HL-60 (cell line): ENCODE data around the gene XRCC4.

Experiments
- DNase-seq, 2 experiments: peaks; one replicate each; pipeline ENCODE4 v3.0.0-alpha.2; 2010 to 2020; ENCODE audit warnings: low read depth in 1 of 2, low spot score in 1 of 2
- H3K27ac ChIP-seq: fragments of 250-450 bp; sonication (Bioruptor Pico); replicated peaks from 2 replicates; pipeline ENCODE4 v1.5.1; 2020; ENCODE audit warnings: mild to moderate bottlenecking, moderate library complexity
- H3K27me3 ChIP-seq: fragments of 250-450 bp; sonication (Bioruptor Pico); 2 replicates; pipeline ENCODE4 v1.5.1; 2021; ENCODE audit warnings: mild to moderate bottlenecking, moderate library complexity; ENCODE audit not compliant: insufficient read depth, poor library complexity, severe bottlenecking
- H3K4me3 ChIP-seq: replicated peaks from 2 replicates; pipeline ENCODE4 v1.5.1; 2011; ENCODE audit warnings: mild to moderate bottlenecking, control low read depth, low read length; ENCODE audit not compliant: insufficient read depth
- CTCF ChIP-seq: IDR thresholded peaks from one replicate; pipeline ENCODE4 v1.5.1; 2011; ENCODE audit warnings: low read length, control low read depth, inconsistent platforms; ENCODE audit not compliant: insufficient read depth
- GABPA ChIP-seq: IDR thresholded peaks from 2 replicates; pipeline ENCODE4 v1.6.1; 2012; ENCODE audit warnings: low read depth
- POLR2AphosphoS5 ChIP-seq: IDR thresholded peaks from 2 replicates; pipeline ENCODE4 v1.6.1; 2012; ENCODE audit warnings: low read depth
- REST ChIP-seq: IDR thresholded peaks from 2 replicates; pipeline ENCODE4 v1.6.1; 2012; ENCODE audit warnings: low read depth; ENCODE audit not compliant: insufficient replicate concordance
- SPI1 ChIP-seq: IDR thresholded peaks from 2 replicates; pipeline ENCODE4 v1.6.1; 2012; ENCODE audit warnings: low read depth, mild to moderate bottlenecking, borderline replicate concordance

The XRCC4 gene

GRCh38 chr5:83285661-83286398, 208.5 kb downstream of the XRCC4 start:
- H3K27ac ChIP-seq: no peak overlapping the region
- no peak for TF ChIP-seq POLR2AphosphoS5
- TF ChIP-seq GABPA: no peak
- TF ChIP-seq SPI1: no peak
- TF ChIP-seq CTCF: no peak
- TF ChIP-seq REST: no peak
- no peaks in the 10 kb centered on the region for H3K27me3 ChIP-seq
- DNase-seq: no peak
- no peak overlapping the region for H3K4me3 ChIP-seq

GRCh38 chr5:83294246-83294645, 216.9 kb downstream of the XRCC4 start:
- H3K27me3 ChIP-seq: no peaks in the 10 kb centered on the region
- H3K4me3 ChIP-seq: no peak overlapping the region
- no peak for DNase-seq
- TF ChIP-seq POLR2AphosphoS5 (no peak), GABPA (no peak), CTCF (no peak), REST (no peak), SPI1 (no peak)
- no peak overlapping the region for H3K27ac ChIP-seq

- Histone ChIP-seq H3K27me3 (no peaks in the 10 kb centered on the region), H3K27ac (no peak overlapping the region), H3K4me3 (no peak overlapping the region)
- TF ChIP-seq POLR2AphosphoS5 (no peak), GABPA (no peak), SPI1 (no peak), REST (no peak), CTCF (no peak)
- no peak for DNase-seq
Observed at GRCh38 chr5:83299353-83299752, 222.0 kb downstream of the XRCC4 start.
